ENCODE measurements around the gene LIN37. TPM values are rescaled to one million over a fixed set of nuclear protein-coding genes. Genes with fewer than 3 reads are reported as not detected.

Gene LIN37
- 11.3 and 15.5 TPM in 2 replicates for total RNA-seq
- polyA plus RNA-seq: 21.4 and 21.9 TPM in 2 replicates
- polyA plus RNA-seq (2011; cell fraction: cytosol; rRNA removed): 13.8 and 16.6 TPM in 2 replicates
- polyA plus RNA-seq (2011; cell fraction: nucleus; rRNA removed): 39.5 and 46.4 TPM in 2 replicates
- 15.6 and 16.3 TPM in 2 replicates for polyA plus RNA-seq (2012)
- polyA minus RNA-seq: 8.6 and 11.0 TPM in 2 replicates
- 6.6 TPM for polyA minus RNA-seq (2011; cell fraction: cytosol; rRNA and poly(A)+ RNA removed)
- polyA minus RNA-seq (2011; cell fraction: nucleus; rRNA and poly(A)+ RNA removed): 11.9 and 16.5 TPM in 2 replicates
- Bru-seq, nascent RNA: percentile 65 among the genes with signal in this experiment
- BruChase-seq, experiment 1, labeled RNA remaining after a 6-hour chase: percentile 82 among the genes with signal in this experiment
- percentile 80 among the genes with signal in this experiment for BruChase-seq, experiment 2, labeled RNA remaining after a 2-hour chase
- long read RNA-seq, transcript LIN37-201 (9 exons, 1,150 nt): major isoform, 11 of 16 reads
- long read RNA-seq, partial matches to known transcripts: 2 of 16 reads
- long read RNA-seq, other reads (novel, unspliced or antisense): 3 of 16 reads

- peaks cover 19% of the 10 kb centered on the region for H3K4me1 ChIP-seq (ENCODE audit: control insufficient read depth, extremely low read depth, insufficient read depth, low read length)
- H3K27ac ChIP-seq (ENCODE audit: insufficient read depth, low read depth, low read length): peak within 1 kb of the TSS; percentile 58
- H2AFZ ChIP-seq (ENCODE audit: low read depth, low read length): peak within 1 kb of the TSS; percentile 84
- dilution Hi-C loops (cut with MboI; ENCODE audit: extremely low pct_ligation_motif_present, low sequenced_read_pairs) (no loop called here), intact Hi-C loops (cut with micrococcal nuclease) (loop anchor here (1.0 kb wide), 1 partner anchor 9 kb away; the partner anchor contains the start of gene HSPB6)
- peak within 1 kb of the TSS; percentile 78 to 90 (median 81) for H3K4me3 ChIP-seq (replicated peaks in 1 of 3; ENCODE audit: insufficient read depth in 1 of 3, low read depth in 1 of 3, low read length in 3 of 3)
- peak within 1 kb of the TSS; percentile 91 for H3K9ac ChIP-seq (replicated peaks; ENCODE audit: extremely low read depth, insufficient read depth, low read length)
- H3K27me3 ChIP-seq (ENCODE audit: control insufficient read depth in 2 of 2, insufficient read depth in 2 of 2, low read length in 2 of 2): no peaks in the 10 kb centered on the region
- ChIA-PET CTCF (interaction anchor here (0.6 to 1.4 kb wide), 11 partner anchors 8 to 183 kb away, joined by 3 to 11 read pairs (median 3); partner anchors contain the start of gene KMT2B), POLR2A (interaction anchor here (0.6 to 1.1 kb wide), 3 partner anchors 9 to 59 kb away, joined by 3 to 8 read pairs (median 5); partner anchors contain the start of gene HSPB6)
- peak within 1 kb of the TSS; percentile 65 for H3K4me2 ChIP-seq (ENCODE audit: insufficient read depth, low read length)
- DNase-seq (ENCODE audit: low read depth, low spot score): peak; percentile 100
- H3K36me3 ChIP-seq (ENCODE audit: control insufficient read depth in 2 of 2, extremely low read depth in 1 of 2, insufficient read depth in 2 of 2, low read length in 2 of 2): peaks cover 0 to 7% of the 10 kb centered on the region in 2 experiments
- TF ChIP-seq JUN (IDR thresholded peaks at IDR 0.05; ENCODE audit: borderline replicate concordance, insufficient read depth, insufficient read length, low read depth) (no peak), EZH2 (IDR thresholded peaks at IDR 0.05; ENCODE audit: borderline replicate concordance, low read depth, low read length, severe bottlenecking) (no peak), MYC (IDR thresholded peaks at IDR 0.05; ENCODE audit: low read depth, low read length) (no peak), MAX (IDR thresholded peaks at IDR 0.05; ENCODE audit: insufficient read depth, insufficient read length) (no peak), CTCF (IDR thresholded peaks at IDR 0.05; ENCODE audit: extremely low read depth in 1 of 2, insufficient read depth in 1 of 2, low read depth in 1 of 2, low read length in 2 of 2) (no peak), POLR2A (IDR thresholded peaks at IDR 0.05; ENCODE audit: low read depth, low read length) (peak; percentile 94), FOS (IDR thresholded peaks at IDR 0.05; ENCODE audit: borderline replicate concordance, insufficient read depth, low read length) (no peak), GATA2 (IDR thresholded peaks at IDR 0.05; ENCODE audit: insufficient read depth, insufficient read length, low read depth, low read length) (no peak), POLR2AphosphoS5 (IDR thresholded peaks at IDR 0.05; ENCODE audit: insufficient read depth, low read depth, low read length) (peak; percentile 83)
- peaks cover 22% of the 10 kb centered on the region for H3K79me2 ChIP-seq (ENCODE audit: control insufficient read depth, insufficient read depth, low read length)
- no peaks in the 10 kb centered on the region for H3K9me1 ChIP-seq (replicated peaks; ENCODE audit: control insufficient read depth, extremely low read depth, insufficient read depth, low read length)
- BruUV-seq (replicated peaks): TSS peak; percentile 50
- H3K9me3 ChIP-seq (replicated peaks; ENCODE audit: control insufficient read depth, insufficient read depth, low read length): no peaks in the 10 kb centered on the region
- H4K20me1 ChIP-seq (replicated peaks; ENCODE audit: control insufficient read depth, extremely low read depth, insufficient read depth, low read length): no peaks in the 10 kb centered on the region
- peak; percentile 99 for FAIRE-seq
Measured at GRCh38 chr19:35748106-35749020, at the start of gene LIN37. LIN37 (plus strand) TSS chr19:35748576; CDS start chr19:35748725, 149 bp downstream.

Measured in endothelial cell of umbilical vein (primary cell).